Stimulated activated CD4-positive, alpha-beta T cell treated with anti-CD3 and anti-CD28 coated beads, Interleukin-4, amount 100 ng/mL, for 48 hours (primary cell): ENCODE measurements around the gene P2RX5.
"Not testable (repeated sequence)": the region's sequence is repeated elsewhere in the genome, so short reads cannot be mapped to it uniquely, and the experiment has no call there.

Experiments used
- DNase-seq, 2 donors: peaks; one replicate each; pipeline ENCODE4 v3.0.0-alpha.2; 2020; ENCODE audit warnings: low read depth in 2 of 2

P2RX5 gene

GRCh38 chr17:3712811-3713463, 17.0 kb upstream of the P2RX5 start:
- no peak for DNase-seq

GRCh38 chr17:3710951-3711383, 15.0 kb upstream of the P2RX5 start:
- peak; percentile 42 to 64 for DNase-seq

- DNase-seq, result no peak
Observed at GRCh38 chr17:3708366-3708765, 12.4 kb upstream of the P2RX5 start.

- not testable (repeated sequence) for DNase-seq
Observed at GRCh38 chr17:3705718-3705984, 9.7 kb upstream of the P2RX5 start.

- no peak for DNase-seq
Observed at GRCh38 chr17:3704931-3705717, 9.2 kb upstream of the P2RX5 start.

GRCh38 chr17:3702041-3702539, 6.1 kb upstream of the P2RX5 start:
- not testable (repeated sequence) for DNase-seq

GRCh38 chr17:3699951-3700350, 4.0 kb upstream of the P2RX5 start:
- DNase-seq, result no peak

GRCh38 chr17:3698139-3698538, 2.2 kb upstream of the P2RX5 start:
- DNase-seq, result no peak

- DNase-seq, result no peak
Observed at GRCh38 chr17:3697103-3697476, 1.1 kb upstream of the P2RX5 start.

GRCh38 chr17:3695129-3695722, 729 bp downstream of the P2RX5 start:
- no peak for DNase-seq

GRCh38 chr17:3693829-3694231, 2.1 kb downstream of the P2RX5 start:
- DNase-seq, result peak in 1 of 2 donors; percentile 26

GRCh38 chr17:3693141-3693540, 2.8 kb downstream of the P2RX5 start:
- no peak for DNase-seq

GRCh38 chr17:3692346-3692745, 3.6 kb downstream of the P2RX5 start:
- no peak for DNase-seq

- no peak for DNase-seq
Observed at GRCh38 chr17:3691617-3692067, 4.3 kb downstream of the P2RX5 start.

GRCh38 chr17:3690094-3690715, 5.8 kb downstream of the P2RX5 start:
- no peak for DNase-seq

- no peak for DNase-seq
Observed at GRCh38 chr17:3689262-3690093, 6.5 kb downstream of the P2RX5 start.

- DNase-seq, result no peak
Observed at GRCh38 chr17:3688852-3689261, 7.1 kb downstream of the P2RX5 start.

- DNase-seq, result no peak
Observed at GRCh38 chr17:3688027-3688553, 7.9 kb downstream of the P2RX5 start.

- DNase-seq, result no peak
Observed at GRCh38 chr17:3685174-3685573, 10.8 kb downstream of the P2RX5 start.

GRCh38 chr17:3683054-3683511, 12.9 kb downstream of the P2RX5 start:
- DNase-seq, result peak; percentile 37 to 53

GRCh38 chr17:3682033-3682432, 13.9 kb downstream of the P2RX5 start:
- no peak for DNase-seq
